ENCODE results near the gene OPA1. TPM values are rescaled to one million over a fixed set of nuclear protein-coding genes. Genes with fewer than 3 reads are reported as not detected.

Gene OPA1
- total and polyA plus RNA-seq, 2 of the 8 experiments (the other 6 are each of a cell fraction or from before 2014, with no cell fraction given) = 20.3 to 109 TPM

DNA sequence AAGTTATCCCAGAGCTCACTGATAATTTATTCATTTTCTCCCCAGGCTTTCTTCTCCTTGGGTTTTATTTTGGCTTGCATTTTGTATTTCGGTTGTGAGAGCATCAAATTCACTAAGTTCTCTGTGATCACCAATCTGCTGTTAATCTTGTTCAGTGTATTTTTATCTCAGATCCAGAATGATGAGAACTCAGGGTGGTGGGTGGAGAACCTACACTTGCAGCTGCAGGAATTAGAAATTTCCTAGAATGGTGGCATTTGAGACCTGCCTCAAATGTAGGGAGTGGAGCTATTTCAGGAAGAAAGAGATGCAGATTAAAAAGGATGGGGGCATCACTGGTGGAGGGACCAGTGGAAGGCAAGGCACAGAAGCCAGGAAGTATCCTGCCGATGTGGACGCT, 129.6 kb downstream of the OPA1 start:
- no peak for TF ChIP-seq EZH2 (IDR thresholded peaks at IDR 0.05; ENCODE audit: low read depth, low read length, severe bottlenecking)
- H2BK15ac ChIP-seq (ENCODE audit: low read length) = no peak overlapping the region
- no peak overlapping the region for H2BK120ac ChIP-seq (replicated peaks; ENCODE audit: low read depth, low read length)
- H3K4me2 ChIP-seq (ENCODE audit: insufficient read depth in 1 of 2, low read depth in 2 of 2, low read length in 2 of 2) = no peak overlapping the region
- no peak overlapping the region for H2BK12ac ChIP-seq (ENCODE audit: low read depth, low read length)
- no peaks in the 10 kb centered on the region for H3K79me2 ChIP-seq (ENCODE audit: control insufficient read depth in 1 of 2, insufficient read depth in 2 of 2, low read length in 2 of 2)
- H3K27me3 ChIP-seq (replicated peaks in 1 of 4; ENCODE audit: control insufficient read depth in 3 of 4, extremely low read depth in 1 of 4, insufficient read depth in 3 of 4, low read length in 3 of 4) = no peaks in the 10 kb centered on the region
- no peak overlapping the region for H3K23ac ChIP-seq (ENCODE audit: insufficient read length)
- ChIA-PET CTCF (ENCODE audit: partially characterized antibody) (interaction anchor here (0.7 kb wide), 1 partner anchor 642 kb away, joined by 3 read pairs; no protein-coding TSS in a partner anchor), POLR2A (ENCODE audit: partially characterized antibody) (no interaction called here)
- H4K20me1 ChIP-seq (replicated peaks in 1 of 2; ENCODE audit: control insufficient read depth in 1 of 2, insufficient read depth in 2 of 2, low read length in 2 of 2) = no peaks in the 10 kb centered on the region
- FAIRE-seq = no peak
- no peak overlapping the region for H3K56ac ChIP-seq (replicated peaks; ENCODE audit: insufficient read length, low read depth, low read length)
- no peak overlapping the region for H3K27ac ChIP-seq (ENCODE audit: low read depth, low read length)
- no peaks in the 10 kb centered on the region for H3K79me1 ChIP-seq (ENCODE audit: low read depth, low read length)
- H3K36me3 ChIP-seq (ENCODE audit: control insufficient read depth in 2 of 4, insufficient read depth in 4 of 4, low read length in 3 of 4) = no peaks in the 10 kb centered on the region
- H3K4me1 ChIP-seq (replicated peaks in 1 of 4; ENCODE audit: control insufficient read depth in 3 of 4, insufficient read depth in 4 of 4, low read length in 3 of 4) = no peaks in the 10 kb centered on the region
- no peak overlapping the region for H3K18ac ChIP-seq (ENCODE audit: extremely low read depth, low read length)
- no peak overlapping the region for H2BK20ac ChIP-seq (ENCODE audit: low read length)
- no peak overlapping the region for H4K8ac ChIP-seq (ENCODE audit: extremely low read depth, insufficient read depth, low read length)
- H3K4ac ChIP-seq (replicated peaks; ENCODE audit: insufficient read length, low read depth, low read length) = no peak overlapping the region
- WGBS, 2 experiments (ENCODE audit: extremely low coverage in 1 of 2, insufficient coverage in 1 of 2, insufficient read length in 1 of 2, insufficient replicate concordance in 2 of 2, low coverage in 1 of 2, low lambda C conversion rate in 2 of 2, missing lambda C conversion rate in 1 of 2) = 83% methylated on average over 3 of the region's 3 CpGs; no CpG with 5 or more reads in 1 of the 2 experiments
- no peaks in the 10 kb centered on the region for H3K23me2 ChIP-seq (ENCODE audit: low read depth, low read length)
- H4K91ac ChIP-seq (replicated peaks; ENCODE audit: insufficient read length, low read length) = no peak overlapping the region
- H3K9ac ChIP-seq (replicated peaks in 1 of 4; ENCODE audit: extremely low read depth in 1 of 4, low read depth in 3 of 4, low read length in 3 of 4) = no peak overlapping the region
- H4K5ac ChIP-seq (ENCODE audit: insufficient read length, low read depth, low read length) = no peak overlapping the region
- no peak overlapping the region for H3K4me3 ChIP-seq (ENCODE audit: extremely low read depth in 1 of 4, insufficient read depth in 2 of 4, low read depth in 3 of 4, low read length in 4 of 4)
- DNase-seq (ENCODE audit: low read depth in 1 of 2, low spot score in 2 of 2) = no peak
- H2AFZ ChIP-seq (ENCODE audit: low read length) = no peak overlapping the region
- H3K9me3 ChIP-seq (ENCODE audit: insufficient read depth in 2 of 2, low read depth in 1 of 2, low read length in 1 of 2) = peaks cover 0 to 7% of the 10 kb centered on the region in 2 experiments; a peak in 1 of 4 replicates
- no peak overlapping the region for H3K14ac ChIP-seq (ENCODE audit: insufficient read length)
- no peak overlapping the region for H2BK5ac ChIP-seq (ENCODE audit: low read depth, low read length)
- H2AK5ac ChIP-seq (ENCODE audit: low read depth, low read length) = no peak overlapping the region

Data from H1 (cell line).